Neural progenitor cell (in vitro differentiated cells): Measurements from ENCODE around the gene ATXN7L1. TPM values are rescaled to one million over a fixed set of nuclear protein-coding genes. Genes with fewer than 3 reads are reported as not detected.

Experiments
- DNase-seq: peaks from one replicate; pipeline ENCODE4 v3.0.0-alpha.2; 2016; ENCODE audit warnings: low spot score
- H2AFZ ChIP-seq: fragments of 200-600 bp; sonication (generic); replicated peaks from 2 replicates; pipeline ENCODE4 v1.6.1; 2016; ENCODE audit warnings: antibody characterized with exemption
- H3F3A ChIP-seq: fragments of 200-600 bp; sonication (generic); 2 replicates; pipeline ENCODE4 v1.6.1; 2016; ENCODE audit warnings: antibody characterized with exemption, low read depth
- H3K27ac ChIP-seq: fragments of 200-600 bp; sonication (generic); 2 replicates; pipeline ENCODE4 v1.5.1; 2016; ENCODE audit warnings: mild to moderate bottlenecking
- H3K27me3 ChIP-seq: fragments of 200-600 bp; sonication (generic); 2 replicates; pipeline ENCODE4 v1.6.1; 2016; ENCODE audit warnings: mild to moderate bottlenecking, moderate library complexity
- H3K36me3 ChIP-seq: fragments of 200-600 bp; sonication (generic); 2 replicates; pipeline ENCODE4 v1.5.1; 2016
- H3K4me1 ChIP-seq: fragments of 200-600 bp; sonication (generic); 2 replicates; pipeline ENCODE4 v1.6.1; 2016; ENCODE audit warnings: mixed run types
- H3K4me2 ChIP-seq: fragments of 200-600 bp; sonication (generic); 2 replicates; pipeline ENCODE4 v1.6.1; 2016
- H3K4me3 ChIP-seq: fragments of 200-600 bp; sonication (generic); 2 replicates; pipeline ENCODE4 v1.5.1; 2016
- H3K79me2 ChIP-seq: fragments of 200-600 bp; sonication (generic); 2 replicates; pipeline ENCODE4 v1.6.1; 2016; ENCODE audit warnings: low read depth
- H3K9ac ChIP-seq: fragments of 200-600 bp; sonication (generic); 2 replicates; pipeline ENCODE4 v1.6.1; 2016
- H3K9me3 ChIP-seq: fragments of 200-600 bp; sonication (generic); 2 replicates; pipeline ENCODE4 v1.5.1; 2016; ENCODE audit warnings: low read depth
- H4K20me1 ChIP-seq: fragments of 200-600 bp; sonication (generic); 2 replicates; pipeline ENCODE4 v1.6.1; 2016; ENCODE audit warnings: low read depth
- H3K27ac Mint-ChIP-seq: 3 replicates; pipeline ENCODE4 v1.8.0; 2021; ENCODE audit warnings: mixed read lengths
- H3K27me3 Mint-ChIP-seq: 2 replicates; pipeline ENCODE4 v1.8.0; 2022; ENCODE audit warnings: low read depth, mild to moderate bottlenecking, inconsistent platforms, moderate library complexity, mixed read lengths; ENCODE audit not compliant: insufficient read depth
- H3K36me3 Mint-ChIP-seq: 3 replicates; pipeline ENCODE4 v1.8.0; 2021; ENCODE audit warnings: mixed read lengths
- H3K4me1 Mint-ChIP-seq: 3 replicates; pipeline ENCODE4 v1.8.0; 2021; ENCODE audit warnings: mixed read lengths
- H3K4me3 Mint-ChIP-seq: 3 replicates; pipeline ENCODE4 v1.8.0; 2021; ENCODE audit warnings: mild to moderate bottlenecking, moderate library complexity, mixed read lengths
- H3K9me3 Mint-ChIP-seq: 3 replicates; pipeline ENCODE4 v1.8.0; 2020; ENCODE audit warnings: mixed read lengths
- CTCF ChIP-seq: fragments of 200-600 bp; sonication (generic); IDR thresholded peaks from 2 replicates; pipeline ENCODE4 v1.5.1; 2017; ENCODE audit warnings: antibody characterized with exemption, mild to moderate bottlenecking
- EZH2 ChIP-seq: fragments of 200-600 bp; sonication (generic); IDR thresholded peaks from 2 replicates; pipeline ENCODE4 v1.6.1; 2017; ENCODE audit warnings: antibody characterized with exemption, mild to moderate bottlenecking, moderate library complexity
- EZH2phosphoT487 ChIP-seq: fragments of 200-600 bp; sonication (generic); IDR thresholded peaks from 2 replicates; pipeline ENCODE4 v1.6.1; 2017; ENCODE audit warnings: antibody characterized with exemption
- total RNA-seq: library from RNA; depleted of rRNA; stranded (reverse); fragments of >200 nt; gene quantifications from 2 replicates; pipeline ENCODE4 v1.2.3, GENCODE V29; 2015; ENCODE audit warnings: low replicate concordance

Gene ATXN7L1
- total RNA-seq, 1 donor from 2014 or later: 5.9 TPM

GRCh38 chr7:105644937-105645336, 231.5 kb downstream of the ATXN7L1 start:
- Histone ChIP-seq H2AFZ (no peak overlapping the region), H3K36me3 (no peaks in the 10 kb centered on the region), H4K20me1 (peaks cover 26% of the 10 kb centered on the region), H3K9ac (no peak overlapping the region), H3K27ac (no peak overlapping the region), H3K4me3 (no peak overlapping the region), H3K4me1 (peaks cover 46% of the 10 kb centered on the region), H3K4me2 (no peak overlapping the region), H3F3A (peaks cover 30% of the 10 kb centered on the region), H3K79me2 (no peaks in the 10 kb centered on the region), H3K27me3 (no peaks in the 10 kb centered on the region), H3K9me3 (no peaks in the 10 kb centered on the region)
- no peak for TF ChIP-seq CTCF
- no peak for TF ChIP-seq EZH2
- no peak for TF ChIP-seq EZH2phosphoT487
- DNase-seq: no peak
- Mint-ChIP-seq H3K36me3 (peaks cover 6% of the 10 kb centered on the region), H3K27ac (no peak overlapping the region), H3K9me3 (no peaks in the 10 kb centered on the region), H3K4me3 (no peak overlapping the region), H3K4me1 (peaks cover 74% of the 10 kb centered on the region), H3K27me3 (peaks cover 11% of the 10 kb centered on the region)

GRCh38 chr7:105643851-105644250, 232.5 kb downstream of the ATXN7L1 start:
- H3K27ac Mint-ChIP-seq: no peak overlapping the region
- no peak overlapping the region for H2AFZ ChIP-seq

GRCh38 chr7:105643384-105643783, 233.0 kb downstream of the ATXN7L1 start:
- Mint-ChIP-seq H3K9me3 (no peaks in the 10 kb centered on the region), H3K27ac (no peak overlapping the region), H3K36me3 (peaks cover 6% of the 10 kb centered on the region), H3K4me1 (peaks cover 72% of the 10 kb centered on the region), H3K4me3 (peak overlapping the region; percentile 30), H3K27me3 (peaks cover 11% of the 10 kb centered on the region)
- no peak overlapping the region for H3K27ac ChIP-seq
- TF ChIP-seq CTCF (peak; percentile 58), EZH2phosphoT487 (no peak)
- peaks cover 20% of the 10 kb centered on the region for H4K20me1 ChIP-seq
- no peak overlapping the region for H3K4me3 ChIP-seq
- no peaks in the 10 kb centered on the region for H3K36me3 ChIP-seq
- peaks cover 46% of the 10 kb centered on the region for H3K4me1 ChIP-seq
- H3K9me3 ChIP-seq: no peaks in the 10 kb centered on the region
- DNase-seq: peak; percentile 88
- H3K4me2 ChIP-seq: peak overlapping the region; percentile 50
- no peak overlapping the region for H2AFZ ChIP-seq
- H3K27me3 ChIP-seq: no peaks in the 10 kb centered on the region
- no peaks in the 10 kb centered on the region for H3K79me2 ChIP-seq
- H3K9ac ChIP-seq: no peak overlapping the region
- H3F3A ChIP-seq: peaks cover 33% of the 10 kb centered on the region

More at GRCh38 chr7:105643851-105644250, 232.5 kb downstream of the ATXN7L1 start:
- H3K4me3 ChIP-seq: no peak overlapping the region
- H3K4me2 ChIP-seq: peak overlapping the region; percentile 50
- no peaks in the 10 kb centered on the region for H3K9me3 ChIP-seq
- peaks cover 20% of the 10 kb centered on the region for H4K20me1 ChIP-seq
- Mint-ChIP-seq H3K27me3 (peaks cover 11% of the 10 kb centered on the region), H3K4me3 (peak overlapping the region; percentile 30), H3K9me3 (no peaks in the 10 kb centered on the region), H3K4me1 (peaks cover 72% of the 10 kb centered on the region), H3K36me3 (peaks cover 6% of the 10 kb centered on the region)
- no peak overlapping the region for H3K27ac ChIP-seq
- TF ChIP-seq CTCF: no peak
- TF ChIP-seq EZH2phosphoT487: no peak
- TF ChIP-seq EZH2: no peak
- H3K4me1 ChIP-seq: peaks cover 46% of the 10 kb centered on the region
- no peaks in the 10 kb centered on the region for H3K79me2 ChIP-seq
- no peak overlapping the region for H3K9ac ChIP-seq
- H3F3A ChIP-seq: peaks cover 33% of the 10 kb centered on the region
- no peak for DNase-seq
- H3K36me3 ChIP-seq: no peaks in the 10 kb centered on the region
- H3K27me3 ChIP-seq: no peaks in the 10 kb centered on the region
